Measurements from ENCODE around the gene MAP3K15.

Gene MAP3K15

GRCh38 chrX:19349264-19349663 is 166.0 kb downstream of the MAP3K15 start:
- no peak for DNase-seq (ENCODE audit: low read depth)
- H3K4me3 ChIP-seq (ENCODE audit: control insufficient read depth, low read depth, low read length), result no peak overlapping the region
- no peak for TF ChIP-seq CTCF (IDR thresholded peaks at IDR 0.05; ENCODE audit: control insufficient read depth, insufficient read depth, low read depth, low read length, missing control alignments)

GRCh38 chrX:19347916-19348315 is 167.4 kb downstream of the MAP3K15 start:
- DNase-seq (ENCODE audit: low read depth), result no peak
- H3K4me3 ChIP-seq (ENCODE audit: control insufficient read depth, low read depth, low read length), result no peak overlapping the region
- no peak for TF ChIP-seq CTCF (IDR thresholded peaks at IDR 0.05; ENCODE audit: control insufficient read depth, insufficient read depth, low read depth, low read length, missing control alignments)

GRCh38 chrX:19344661-19345060 is 170.6 kb downstream of the MAP3K15 start:
- peak overlapping the region; percentile 83 for H3K4me3 ChIP-seq (ENCODE audit: control insufficient read depth, low read depth, low read length)
- DNase-seq (ENCODE audit: low read depth), result no peak
- no peak for TF ChIP-seq CTCF (IDR thresholded peaks at IDR 0.05; ENCODE audit: control insufficient read depth, insufficient read depth, low read depth, low read length, missing control alignments)

- H3K4me3 ChIP-seq (ENCODE audit: control insufficient read depth, low read depth, low read length), result peak within 1 kb of the TSS; percentile 83
- DNase-seq (ENCODE audit: low read depth), result peak; percentile 62
- no peak for TF ChIP-seq CTCF (IDR thresholded peaks at IDR 0.05; ENCODE audit: control insufficient read depth, insufficient read depth, low read depth, low read length, missing control alignments)
These were observed 171.5 kb downstream of the MAP3K15 start, which contains the start of gene PDHA1 for GRCh38 chrX:19343535-19344408. Gene PDHA1 (plus strand): TSS chrX:19343927. CDS start chrX:19344038, 111 bp downstream.

- TF ChIP-seq CTCF (IDR thresholded peaks at IDR 0.05; ENCODE audit: control insufficient read depth, insufficient read depth, low read depth, low read length, missing control alignments), result no peak
- no peak for DNase-seq (ENCODE audit: low read depth)
- H3K4me3 ChIP-seq (ENCODE audit: control insufficient read depth, low read depth, low read length), result peak overlapping the region; percentile 83
These were observed 172.2 kb downstream of the MAP3K15 start for GRCh38 chrX:19343085-19343534.

GRCh38 chrX:19342331-19342906 is 172.9 kb downstream of the MAP3K15 start:
- no peak overlapping the region for H3K4me3 ChIP-seq (ENCODE audit: control insufficient read depth, low read depth, low read length)
- TF ChIP-seq CTCF (IDR thresholded peaks at IDR 0.05; ENCODE audit: control insufficient read depth, insufficient read depth, low read depth, low read length, missing control alignments), result no peak
- DNase-seq (ENCODE audit: low read depth), result no peak

All from AG09309 (cell line).